ENCODE measurements around the gene XIAP. TPM values are rescaled to one million over a fixed set of nuclear protein-coding genes. Genes with fewer than 3 reads are reported as not detected.

XIAP gene
- total RNA-seq, 4 donors from 2014 or later = 14.4 to 31.1 (median 26.8) TPM

GRCh38 chrX:123822965-123823364 is 36.9 kb upstream of the XIAP start:
- Histone ChIP-seq H3K27me3 (no peaks in the 10 kb centered on the region), H3K27ac (no peak overlapping the region), H3K9me3 (no peaks in the 10 kb centered on the region), H3K4me1 (no peaks in the 10 kb centered on the region), H3K36me3 (no peaks in the 10 kb centered on the region), H3K4me3 (no peak overlapping the region)
- DNase-seq (no peak), ATAC-seq (no peak)
- in situ Hi-C loops (cut with MboI; ENCODE audit: low sequenced_read_pairs in 4 of 4) (no loop called here), intact Hi-C loops (cut with DNase I; ENCODE audit: low total_unique reads) (no loop called here)
- TF ChIP-seq POLR2A (IDR thresholded peaks at IDR 0.05) = no peak
- TF ChIP-seq, protein P1, sequence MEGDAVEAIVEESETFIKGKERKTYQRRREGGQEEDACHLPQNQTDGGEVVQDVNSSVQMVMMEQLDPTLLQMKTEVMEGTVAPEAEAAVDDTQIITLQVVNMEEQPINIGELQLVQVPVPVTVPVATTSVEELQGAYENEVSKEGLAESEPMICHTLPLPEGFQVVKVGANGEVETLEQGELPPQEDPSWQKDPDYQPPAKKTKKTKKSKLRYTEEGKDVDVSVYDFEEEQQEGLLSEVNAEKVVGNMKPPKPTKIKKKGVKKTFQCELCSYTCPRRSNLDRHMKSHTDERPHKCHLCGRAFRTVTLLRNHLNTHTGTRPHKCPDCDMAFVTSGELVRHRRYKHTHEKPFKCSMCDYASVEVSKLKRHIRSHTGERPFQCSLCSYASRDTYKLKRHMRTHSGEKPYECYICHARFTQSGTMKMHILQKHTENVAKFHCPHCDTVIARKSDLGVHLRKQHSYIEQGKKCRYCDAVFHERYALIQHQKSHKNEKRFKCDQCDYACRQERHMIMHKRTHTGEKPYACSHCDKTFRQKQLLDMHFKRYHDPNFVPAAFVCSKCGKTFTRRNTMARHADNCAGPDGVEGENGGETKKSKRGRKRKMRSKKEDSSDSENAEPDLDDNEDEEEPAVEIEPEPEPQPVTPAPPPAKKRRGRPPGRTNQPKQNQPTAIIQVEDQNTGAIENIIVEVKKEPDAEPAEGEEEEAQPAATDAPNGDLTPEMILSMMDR (IDR thresholded peaks at IDR 0.05 in 4 of 5, conservative IDR thresholded peaks at IDR 0.05 in 1 of 5) = no peak

GRCh38 chrX:123830309-123830708 is 29.5 kb upstream of the XIAP start:
- ATAC-seq (no peak), DNase-seq (no peak)
- intact Hi-C loops (cut with DNase I; ENCODE audit: low total_unique reads) = loop anchor here (5.0 to 10.0 kb wide), 3 partner anchors 54 to 147 kb away; partner anchors contain the start of gene STAG2

DNA sequence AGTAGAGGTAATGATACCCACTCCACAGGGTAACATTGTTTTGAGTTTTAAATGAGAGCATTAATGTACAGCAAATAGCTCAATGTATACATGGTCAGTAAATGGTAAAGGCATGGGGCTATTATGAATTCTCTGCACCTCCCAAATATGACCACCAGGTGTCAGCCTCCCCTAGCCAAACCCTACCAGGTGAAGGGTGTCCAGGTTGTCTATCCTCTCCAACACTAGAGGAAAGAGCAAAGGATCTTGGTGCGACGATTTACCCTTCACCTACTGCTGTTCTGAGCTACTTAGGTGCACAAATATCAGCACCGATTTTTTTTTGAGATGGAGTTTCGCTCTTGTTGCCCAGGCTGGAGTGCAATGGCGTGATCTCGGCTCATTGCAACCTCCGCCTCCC is 26.5 kb upstream of the XIAP start:
- TF ChIP-seq, protein P1 (IDR thresholded peaks at IDR 0.05 in 4 of 5, conservative IDR thresholded peaks at IDR 0.05 in 1 of 5) = peak; percentile 47 to 75 (median 71)
- TF ChIP-seq POLR2A (IDR thresholded peaks at IDR 0.05) = no peak
- DNase-seq = peak; percentile 6 to 36
- H3K9me3 ChIP-seq = no peaks in the 10 kb centered on the region
- in situ Hi-C loops (cut with MboI; ENCODE audit: low sequenced_read_pairs in 4 of 4) (loop anchor here in 1 of 4 donors (10.0 kb wide), 1 partner anchor 121 kb away; no protein-coding TSS in a partner anchor), intact Hi-C loops (cut with DNase I; ENCODE audit: low total_unique reads) (loop anchor here (5.0 to 10.0 kb wide), 3 partner anchors 51 to 144 kb away; partner anchors contain the start of gene STAG2)
- no peak overlapping the region for H3K4me3 ChIP-seq
- H3K4me1 ChIP-seq = no peaks in the 10 kb centered on the region
- no peaks in the 10 kb centered on the region for H3K27me3 ChIP-seq
- H3K27ac ChIP-seq = peak overlapping the region in 1 of 4 donors; percentile 56
- H3K36me3 ChIP-seq = no peaks in the 10 kb centered on the region
- peak; percentile 92 to 95 for ATAC-seq

More at GRCh38 chrX:123830309-123830708, 29.5 kb upstream of the XIAP start:
- no peak overlapping the region for H3K4me3 ChIP-seq
- no peaks in the 10 kb centered on the region for H3K36me3 ChIP-seq
- no peaks in the 10 kb centered on the region for H3K4me1 ChIP-seq
- H3K9me3 ChIP-seq = no peaks in the 10 kb centered on the region
- in situ Hi-C loops (cut with MboI; ENCODE audit: low sequenced_read_pairs in 4 of 4) = loop anchor here in 1 of 4 donors (10.0 kb wide), 1 partner anchor 124 kb away; no protein-coding TSS in a partner anchor
- TF ChIP-seq, protein P1 (IDR thresholded peaks at IDR 0.05 in 4 of 5, conservative IDR thresholded peaks at IDR 0.05 in 1 of 5) = no peak
- TF ChIP-seq POLR2A (IDR thresholded peaks at IDR 0.05) = no peak
- H3K27ac ChIP-seq = no peak overlapping the region
- H3K27me3 ChIP-seq = no peaks in the 10 kb centered on the region

DNA sequence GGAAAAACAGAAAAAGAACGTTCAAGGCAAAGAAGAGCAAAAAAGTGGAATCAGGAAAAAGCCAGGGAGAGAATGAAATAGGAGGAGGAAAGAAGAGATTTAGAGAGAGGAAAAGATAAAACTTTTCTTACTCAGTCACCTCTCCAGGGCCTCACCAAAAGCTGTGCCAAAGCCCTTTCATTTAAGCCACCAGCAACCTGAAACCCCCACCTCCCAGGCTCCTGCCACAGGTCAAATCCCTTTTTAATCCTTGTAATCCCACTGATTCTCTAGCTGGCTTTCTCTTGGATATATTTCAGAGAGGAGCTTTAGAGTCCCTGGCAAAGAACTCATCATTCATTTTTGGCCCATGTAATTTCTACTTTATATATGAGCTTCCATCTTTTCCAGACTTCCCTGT is 25.7 kb upstream of the XIAP start:
- ATAC-seq (no peak), DNase-seq (no peak)
- peak overlapping the region in 1 of 4 donors; percentile 56 for H3K27ac ChIP-seq
- TF ChIP-seq, protein P1 (IDR thresholded peaks at IDR 0.05 in 4 of 5, conservative IDR thresholded peaks at IDR 0.05 in 1 of 5) = no peak
- no peak for TF ChIP-seq POLR2A (IDR thresholded peaks at IDR 0.05)
- no peaks in the 10 kb centered on the region for H3K9me3 ChIP-seq
- H3K4me1 ChIP-seq = no peaks in the 10 kb centered on the region
- in situ Hi-C loops (cut with MboI; ENCODE audit: low sequenced_read_pairs in 4 of 4) = loop anchor here in 1 of 4 donors (10.0 kb wide), 1 partner anchor 121 kb away; no protein-coding TSS in a partner anchor
- H3K27me3 ChIP-seq = no peaks in the 10 kb centered on the region
- intact Hi-C loops (cut with DNase I; ENCODE audit: low total_unique reads) = loop anchor here (5.0 to 10.0 kb wide), 3 partner anchors 51 to 143 kb away; partner anchors contain the start of gene STAG2
- H3K36me3 ChIP-seq = no peaks in the 10 kb centered on the region
- no peak overlapping the region for H3K4me3 ChIP-seq
